K562 (cell line): ENCODE measurements around the gene RINT1. TPM values are rescaled to one million over a fixed set of nuclear protein-coding genes. Genes with fewer than 3 reads are reported as not detected.

ENCODE experiments used
- CHD4 ChIP-seq: fragments of 200-600 bp; sonication (generic); IDR thresholded peaks from 3 replicates; pipeline ENCODE4 v1.6.1; 2012; ENCODE audit warnings: low read depth, mild to moderate bottlenecking, mixed read lengths, low read length, inconsistent platforms; ENCODE audit not compliant: insufficient read depth, insufficient replicate concordance, poor library complexity, severe bottlenecking
- DEAF1 ChIP-seq: fragments of 450-650 bp; formaldehyde crosslinking; IDR thresholded peaks from 2 replicates; pipeline ENCODE4 v1.4.0; 2020; ENCODE audit warnings: mild to moderate bottlenecking, moderate library complexity
- FOXK1 ChIP-seq: sonication (generic); formaldehyde crosslinking; IDR thresholded peaks from 2 replicates; pipeline ENCODE4 v1.8.0; 2022; ENCODE audit warnings: missing genetic modification reagents, mild to moderate bottlenecking, borderline replicate concordance
- GATA2 ChIP-seq: sonication (generic); formaldehyde crosslinking; IDR thresholded peaks from 2 replicates; pipeline ENCODE4 v1.4.0; 2020; ENCODE audit warnings: mild to moderate bottlenecking, missing genetic modification reagents
- GATAD2A ChIP-seq: fragments of 450-650 bp; IDR thresholded peaks from 2 replicates; pipeline ENCODE4 v1.6.1; 2017
- HCFC1 ChIP-seq: IDR thresholded peaks from 2 replicates; pipeline ENCODE4 v1.6.1; 2012; ENCODE audit warnings: low read depth, low read length, improper control_type of control experiment
- KDM5B ChIP-seq: fragments of 200-600 bp; sonication (generic); IDR thresholded peaks from 2 replicates; pipeline ENCODE4 v1.6.1; 2012; ENCODE audit warnings: low read depth, mild to moderate bottlenecking, moderate library complexity, low read length, control low read depth, inconsistent platforms; ENCODE audit not compliant: insufficient replicate concordance
- MGA ChIP-seq: fragments of 450-650 bp; IDR thresholded peaks from 2 replicates; pipeline ENCODE4 v1.6.1; 2016; ENCODE audit warnings: mild to moderate bottlenecking, moderate library complexity
- NCOA2 ChIP-seq, 2 experiments: fragments of 450-650 bp; IDR thresholded peaks; 2 replicates each; pipeline ENCODE4 v1.6.1; 2018; ENCODE audit warnings: mild to moderate bottlenecking in 2 of 2, moderate library complexity in 1 of 2; ENCODE audit not compliant: partially characterized antibody in 2 of 2
- PCBP1 ChIP-seq: fragments of 200-400 bp; formaldehyde crosslinking; IDR thresholded peaks from 2 replicates; pipeline ENCODE4 v1.6.1; 2018; ENCODE audit warnings: mild to moderate bottlenecking, low read depth, low read length; ENCODE audit not compliant: poor library complexity, severe bottlenecking
- SPI1 ChIP-seq: IDR thresholded peaks from 2 replicates; pipeline ENCODE4 v1.6.1; 2011; ENCODE audit warnings: low read depth, low read length, control low read depth, borderline replicate concordance
- SREBF2 ChIP-seq: sonication (generic); formaldehyde crosslinking; IDR thresholded peaks from 2 replicates; pipeline ENCODE4 v1.4.0; 2020; ENCODE audit warnings: mild to moderate bottlenecking, missing genetic modification reagents
- ZNF12 ChIP-seq: sonication (generic); formaldehyde crosslinking; IDR thresholded peaks from 2 replicates; pipeline ENCODE4 v1.4.0; 2020; ENCODE audit warnings: mild to moderate bottlenecking, missing genetic modification reagents
- ZNF354B ChIP-seq: fragments of 250-450 bp; sonication (Bioruptor Pico); IDR thresholded peaks from 2 replicates; pipeline ENCODE4 v1.4.0; 2020
- polyA plus RNA-seq, 8 experiments: library from polyadenylated mRNA; depleted of rRNA in 4 of 8; stranded (reverse) in 5 of 8; unstranded in 3 of 8; fragments of >200 nt; fragmentation: Nextera tagmentation in 2 of 8; fragmentation: Illumina TruSeq in 1 of 8; extraction: Ambion mirVana in 2 of 8; extraction: Trizol in 1 of 8; gene quantifications; 2 replicates each; pipeline versions ENCODE4 v1.2.1 to v1.2.3, GENCODE V29; 2011 to 2014; ENCODE audit warnings: inconsistent platforms in 1 of 8, missing spikeins in 1 of 8
- total RNA-seq, 7 experiments: library from RNA; depleted of rRNA in 6 of 7; stranded (reverse); fragments of >200 nt in 6 of 7; fragmentation: Illumina TruSeq in 2 of 7; extraction: Trizol in 2 of 7; gene quantifications; 2 replicates each; pipeline versions ENCODE4 v1.2.1 to v1.2.3, GENCODE V29; 2011 to 2021; ENCODE audit warnings: low replicate concordance in 1 of 7

Gene RINT1
- total and polyA plus RNA-seq, 9 of the 15 experiments (the other 6 are each of a cell fraction or from before 2014, with no cell fraction given) = 21.3 to 74.3 (median 27.4) TPM

- TF ChIP-seq NCOA2 (IDR thresholded peaks at IDR 0.05; ENCODE audit: partially characterized antibody in 2 of 2) = no peak
- peak; percentile 95 for TF ChIP-seq SPI1
- TF ChIP-seq KDM5B = peak; percentile 100
- TF ChIP-seq GATA2 (CRISPR knock-in tag) = peak; percentile 32; the same call in 1 of the 2 replicates
- TF ChIP-seq SREBF2 (CRISPR knock-in tag) = peak; percentile 65; the same call in 1 of the 2 replicates
- peak; percentile 77; the same call in 1 of the 2 replicates for TF ChIP-seq GATAD2A
- TF ChIP-seq PCBP1 = peak; percentile 33
- TF ChIP-seq CHD4 = no peak
- 0 out of 2 replicates have a peak, but pooled peaks have one; percentile 22 for TF ChIP-seq MGA
- TF ChIP-seq DEAF1 (CRISPR knock-in tag) = no peak
- TF ChIP-seq ZNF12 (CRISPR knock-in tag) = peak; percentile 85
- TF ChIP-seq ZNF354B = no peak
- no peak for TF ChIP-seq FOXK1 (CRISPR knock-in tag)
- peak; percentile 85 for TF ChIP-seq HCFC1
Observed at GRCh38 chr7:105531792-105532671, at the start of gene RINT1 (continued).
